ENCODE results near the gene COASY. TPM values are rescaled to one million over a fixed set of nuclear protein-coding genes. Genes with fewer than 3 reads are reported as not detected.
A peak's percentile ranks its signal among the peaks of the same experiment; 100 is the strongest.
"Not testable (repeated sequence)": the region's sequence is repeated elsewhere in the genome, so short reads cannot be mapped to it uniquely, and the experiment has no call there.

COASY gene
- total RNA-seq, 1 donor from 2014 or later = 109 TPM

GRCh38 chr17:42553161-42553818 lies 8.7 kb upstream of the COASY start:
- Mint-ChIP-seq H3K9me3 (no peaks in the 10 kb centered on the region), H3K27me3 (no peaks in the 10 kb centered on the region), H3K4me1 (peaks cover 26% of the 10 kb centered on the region), H3K36me3 (ENCODE audit: low read depth) (no peaks in the 10 kb centered on the region), H3K4me3 (peak overlapping the region; percentile 95), H3K27ac (peak overlapping the region; percentile 92)
- DNase-seq = no peak
- intact Hi-C loops (cut with micrococcal nuclease) = no loop called here

- H3K27me3 Mint-ChIP-seq = no peaks in the 10 kb centered on the region
- peak overlapping the region; percentile 92 for H3K27ac Mint-ChIP-seq
- intact Hi-C loops (cut with micrococcal nuclease) = loop anchor here (2.0 kb wide), 1 partner anchor 17 kb away; the partner anchor contains the start of gene NAGLU
- DNase-seq = no peak
- peaks cover 23% of the 10 kb centered on the region for H3K4me1 Mint-ChIP-seq
- peak overlapping the region; percentile 95 for H3K4me3 Mint-ChIP-seq
- no peaks in the 10 kb centered on the region for H3K9me3 Mint-ChIP-seq
- no peaks in the 10 kb centered on the region for H3K36me3 Mint-ChIP-seq (ENCODE audit: low read depth)
These were observed 8.1 kb upstream of the COASY start for GRCh38 chr17:42553866-42554249.

- H3K4me1 Mint-ChIP-seq = peaks cover 18% of the 10 kb centered on the region
- DNase-seq = peak; percentile 95
- intact Hi-C loops (cut with micrococcal nuclease) = loop anchor here (2.0 kb wide), 1 partner anchor 18 kb away; the partner anchor contains the start of gene NAGLU
These were observed 7.5 kb upstream of the COASY start for GRCh38 chr17:42554250-42555121.

GRCh38 chr17:42555122-42555622 lies 6.8 kb upstream of the COASY start:
- H3K4me3 Mint-ChIP-seq = peak overlapping the region; percentile 95
- no peaks in the 10 kb centered on the region for H3K27me3 Mint-ChIP-seq
- intact Hi-C loops (cut with micrococcal nuclease) = loop anchor here (2.0 kb wide), 1 partner anchor 18 kb away; the partner anchor contains the start of gene NAGLU
- no peaks in the 10 kb centered on the region for H3K9me3 Mint-ChIP-seq
- H3K4me1 Mint-ChIP-seq = peaks cover 18% of the 10 kb centered on the region
- peak overlapping the region; percentile 92 for H3K27ac Mint-ChIP-seq
- DNase-seq = no peak
- H3K36me3 Mint-ChIP-seq (ENCODE audit: low read depth) = no peaks in the 10 kb centered on the region

More at GRCh38 chr17:42554250-42555121, 7.5 kb upstream of the COASY start:
- peak overlapping the region; percentile 92 for H3K27ac Mint-ChIP-seq
- H3K36me3 Mint-ChIP-seq (ENCODE audit: low read depth) = no peaks in the 10 kb centered on the region
- H3K9me3 Mint-ChIP-seq = no peaks in the 10 kb centered on the region
- no peaks in the 10 kb centered on the region for H3K27me3 Mint-ChIP-seq
- peak overlapping the region; percentile 95 for H3K4me3 Mint-ChIP-seq

- Mint-ChIP-seq H3K4me1 (peaks cover 14% of the 10 kb centered on the region), H3K4me3 (peak overlapping the region; percentile 95)
- not testable (repeated sequence) for DNase-seq; H3K27me3 Mint-ChIP-seq; H3K9me3 Mint-ChIP-seq; H3K27ac Mint-ChIP-seq; H3K36me3 Mint-ChIP-seq (ENCODE audit: low read depth)
- intact Hi-C loops (cut with micrococcal nuclease) = loop anchor here (2.0 kb wide), 1 partner anchor 19 kb away; the partner anchor contains the start of gene NAGLU
These were observed 5.9 kb upstream of the COASY start for GRCh38 chr17:42555961-42556617.

- DNase-seq = no peak
- peaks cover 27% of the 10 kb centered on the region for H3K4me1 Mint-ChIP-seq
- peaks cover 9% of the 10 kb centered on the region for H3K36me3 Mint-ChIP-seq (ENCODE audit: low read depth)
- no peaks in the 10 kb centered on the region for H3K27me3 Mint-ChIP-seq
- intact Hi-C loops (cut with micrococcal nuclease) = no loop called here
- H3K4me3 Mint-ChIP-seq = no peak overlapping the region
- H3K27ac Mint-ChIP-seq = no peak overlapping the region
- no peaks in the 10 kb centered on the region for H3K9me3 Mint-ChIP-seq
These were observed 2.9 kb upstream of the COASY start for GRCh38 chr17:42559075-42559474.

- no peak overlapping the region for H3K27ac Mint-ChIP-seq
- no peak overlapping the region for H3K4me3 Mint-ChIP-seq
- H3K36me3 Mint-ChIP-seq (ENCODE audit: low read depth) = peaks cover 14% of the 10 kb centered on the region
- H3K4me1 Mint-ChIP-seq = peaks cover 25% of the 10 kb centered on the region
- H3K27me3 Mint-ChIP-seq = no peaks in the 10 kb centered on the region
- H3K9me3 Mint-ChIP-seq = no peaks in the 10 kb centered on the region
- DNase-seq = no peak
- intact Hi-C loops (cut with micrococcal nuclease) = no loop called here
These were observed 1.7 kb upstream of the COASY start for GRCh38 chr17:42560246-42560645.

GRCh38 chr17:42562388-42563142 lies 617 bp downstream of the COASY start:
- DNase-seq = no peak
- Mint-ChIP-seq H3K27me3 (no peaks in the 10 kb centered on the region), H3K4me3 (peak overlapping the region; percentile 89), H3K36me3 (ENCODE audit: low read depth) (peaks cover 20% of the 10 kb centered on the region), H3K9me3 (no peaks in the 10 kb centered on the region), H3K27ac (peak overlapping the region; percentile 93), H3K4me1 (peaks cover 19% of the 10 kb centered on the region)
- intact Hi-C loops (cut with micrococcal nuclease) = loop anchor here (1.0 to 2.0 kb wide), 2 partner anchors 15 to 46 kb away; partner anchors contain the start of genes PSMC3IP, RETREG3 and TUBG1

GRCh38 chr17:42563143-42563509 lies 1.2 kb downstream of the COASY start:
- no peaks in the 10 kb centered on the region for H3K27me3 Mint-ChIP-seq
- no peak for DNase-seq
- H3K4me3 Mint-ChIP-seq = peak overlapping the region; percentile 89
- intact Hi-C loops (cut with micrococcal nuclease) = loop anchor here (2.0 kb wide), 1 partner anchor 46 kb away; the partner anchor contains the start of genes RETREG3 and TUBG1
- peak overlapping the region; percentile 93 for H3K27ac Mint-ChIP-seq
- no peaks in the 10 kb centered on the region for H3K9me3 Mint-ChIP-seq
- H3K4me1 Mint-ChIP-seq = peaks cover 23% of the 10 kb centered on the region
- peaks cover 24% of the 10 kb centered on the region for H3K36me3 Mint-ChIP-seq (ENCODE audit: low read depth)

- peaks cover 25% of the 10 kb centered on the region for H3K36me3 Mint-ChIP-seq (ENCODE audit: low read depth)
- H3K9me3 Mint-ChIP-seq = no peaks in the 10 kb centered on the region
- H3K27ac Mint-ChIP-seq = peak overlapping the region; percentile 51
- peaks cover 24% of the 10 kb centered on the region for H3K4me1 Mint-ChIP-seq
- H3K4me3 Mint-ChIP-seq = peak overlapping the region; percentile 89
- DNase-seq = no peak
- intact Hi-C loops (cut with micrococcal nuclease) = loop anchor here (2.0 kb wide), 1 partner anchor 45 kb away; the partner anchor contains the start of genes RETREG3 and TUBG1
- no peaks in the 10 kb centered on the region for H3K27me3 Mint-ChIP-seq
These were observed 1.6 kb downstream of the COASY start for GRCh38 chr17:42563543-42563942.

- peaks cover 27% of the 10 kb centered on the region for H3K4me1 Mint-ChIP-seq
- no peak for DNase-seq
- H3K27ac Mint-ChIP-seq = peak overlapping the region; percentile 51
- H3K27me3 Mint-ChIP-seq = no peaks in the 10 kb centered on the region
- peaks cover 29% of the 10 kb centered on the region for H3K36me3 Mint-ChIP-seq (ENCODE audit: low read depth)
- no peaks in the 10 kb centered on the region for H3K9me3 Mint-ChIP-seq
- intact Hi-C loops (cut with micrococcal nuclease) = loop anchor here (2.0 kb wide), 1 partner anchor 45 kb away; the partner anchor contains the start of genes RETREG3 and TUBG1
- H3K4me3 Mint-ChIP-seq = peak overlapping the region; percentile 89
These were observed 2.0 kb downstream of the COASY start for GRCh38 chr17:42563950-42564349.

GRCh38 chr17:42564815-42565522 lies 3.0 kb downstream of the COASY start:
- no peak for DNase-seq
- no peak overlapping the region for H3K27ac Mint-ChIP-seq
- H3K4me1 Mint-ChIP-seq = peaks cover 34% of the 10 kb centered on the region
- intact Hi-C loops (cut with micrococcal nuclease) = no loop called here
- H3K9me3 Mint-ChIP-seq = no peaks in the 10 kb centered on the region
- H3K27me3 Mint-ChIP-seq = no peaks in the 10 kb centered on the region
- H3K4me3 Mint-ChIP-seq = no peak overlapping the region
- peaks cover 36% of the 10 kb centered on the region for H3K36me3 Mint-ChIP-seq (ENCODE audit: low read depth)

All from activated CD4-positive, alpha-beta T cell treated with anti-CD3 and anti-CD28 coated beads, Interleukin-2, amount 10 ng/mL, durations not matched to agents 24 days and 14 days (primary cell).